Stomach (tissue), 9 donors: ENCODE data around the gene KRR1. TPM values are rescaled to one million over a fixed set of nuclear protein-coding genes. Genes with fewer than 3 reads are reported as not detected.
"Not testable (repeated sequence)": the region's sequence is repeated elsewhere in the genome, so short reads cannot be mapped to it uniquely, and the experiment has no call there.

Experiments
- DNase-seq, 2 donors: peaks; one replicate each; pipeline versions ENCODE4 v3.0.0 to v3.0.0-alpha.2; 2013 to 2019
- H3K27ac ChIP-seq, 5 donors: fragments of 200-600 bp in 4 of 5; sonication (generic) in 4 of 5; one replicate each; pipeline ENCODE4 v1.5.1; 2013 to 2019; ENCODE audit warnings: mild to moderate bottlenecking in 1 of 5, moderate library complexity in 1 of 5
- H3K27me3 ChIP-seq, 3 donors: fragments of 200-600 bp; sonication (generic); one replicate each; pipeline ENCODE4 v1.5.1; 2017 to 2019; ENCODE audit warnings: mixed run types in 1 of 3
- H3K36me3 ChIP-seq, 4 donors: fragments of 200-600 bp; sonication (generic); 1 replicate in 3 of 4; 2 replicates in 1 of 4; pipeline ENCODE4 v1.5.1; 2016 to 2019
- H3K4me1 ChIP-seq, 4 donors: fragments of 200-600 bp; sonication (generic); one replicate each; pipeline ENCODE4 v1.5.1; 2016 to 2019
- H3K4me3 ChIP-seq, 4 donors: fragments of 200-600 bp; sonication (generic) in 3 of 4; one replicate each; pipeline ENCODE4 v1.5.1; 2016 to 2019; ENCODE audit warnings: mild to moderate bottlenecking in 1 of 4
- H3K9me3 ChIP-seq, 4 donors: fragments of 200-600 bp; sonication (generic); one replicate each; pipeline ENCODE4 v1.5.1; 2016 to 2019
- EP300 ChIP-seq: sonication (generic); formaldehyde crosslinking; IDR thresholded peaks from one replicate; pipeline ENCODE4 v1.6.1; 2017; ENCODE audit warnings: antibody characterized with exemption
- POLR2A ChIP-seq, 4 donors: fragments of 450-650 bp; IDR thresholded peaks; one replicate each; pipeline ENCODE4 v1.6.1; 2016; ENCODE audit warnings: antibody characterized with exemption in 4 of 4, control low read depth in 2 of 4, mild to moderate bottlenecking in 1 of 4, moderate library complexity in 1 of 4
- POLR2AphosphoS5 ChIP-seq, 3 donors: sonication (generic); formaldehyde crosslinking; IDR thresholded peaks; one replicate each; pipeline ENCODE4 v1.6.1; 2016; ENCODE audit warnings: antibody characterized with exemption in 3 of 3
- WGBS, 5 donors: extraction: QIAGEN DNeasy Blood & Tissue Kit in 3 of 5; methylation state at CpG; one replicate each; pipeline versions ENCODE4 v1.1.5 to v1.1.7; 2013 to 2018; 5-methylcytosine and 5-hydroxymethylcytosine counted together
- intact Hi-C: fragments of 100-400 bp; cut with DNase I; formaldehyde crosslinking; loops from one replicate; pipeline ENCODE4 v1.15.1; 2023; ENCODE audit warnings: low total_unique reads
- polyA plus RNA-seq, 3 donors: library from polyadenylated mRNA; stranded (reverse); fragments of 200-250 nt; gene quantifications; one replicate each; pipeline ENCODE4 v1.2.3, GENCODE V29; 2013
- total RNA-seq, 5 donors: library from RNA; depleted of rRNA; stranded (reverse); fragments of >200 nt; gene quantifications; one replicate each; pipeline versions ENCODE4 v1.1.0 to v1.2.3, GENCODE V29; 2014 to 2016
- TF ChIP-seq, protein P1 (sequence below), 7 experiments: fragments of 450-650 bp in 4 of 7; fragments of 200-600 bp in 3 of 7; sonication (generic) in 3 of 7; IDR thresholded peaks; one replicate each; pipeline ENCODE4 v1.5.1; 2016 to 2019; ENCODE audit warnings: antibody characterized with exemption in 7 of 7, control low read depth in 2 of 7, mild to moderate bottlenecking in 1 of 7
- donor health status: healthy with polysubstance abuse.
- donor health status: Bipolar disorder and iron deficiency.
- donor health status: healthy.

The KRR1 gene
- total and polyA plus RNA-seq, 8 donors, result 7.2 to 45.5 (median 13.0) TPM

DNA sequence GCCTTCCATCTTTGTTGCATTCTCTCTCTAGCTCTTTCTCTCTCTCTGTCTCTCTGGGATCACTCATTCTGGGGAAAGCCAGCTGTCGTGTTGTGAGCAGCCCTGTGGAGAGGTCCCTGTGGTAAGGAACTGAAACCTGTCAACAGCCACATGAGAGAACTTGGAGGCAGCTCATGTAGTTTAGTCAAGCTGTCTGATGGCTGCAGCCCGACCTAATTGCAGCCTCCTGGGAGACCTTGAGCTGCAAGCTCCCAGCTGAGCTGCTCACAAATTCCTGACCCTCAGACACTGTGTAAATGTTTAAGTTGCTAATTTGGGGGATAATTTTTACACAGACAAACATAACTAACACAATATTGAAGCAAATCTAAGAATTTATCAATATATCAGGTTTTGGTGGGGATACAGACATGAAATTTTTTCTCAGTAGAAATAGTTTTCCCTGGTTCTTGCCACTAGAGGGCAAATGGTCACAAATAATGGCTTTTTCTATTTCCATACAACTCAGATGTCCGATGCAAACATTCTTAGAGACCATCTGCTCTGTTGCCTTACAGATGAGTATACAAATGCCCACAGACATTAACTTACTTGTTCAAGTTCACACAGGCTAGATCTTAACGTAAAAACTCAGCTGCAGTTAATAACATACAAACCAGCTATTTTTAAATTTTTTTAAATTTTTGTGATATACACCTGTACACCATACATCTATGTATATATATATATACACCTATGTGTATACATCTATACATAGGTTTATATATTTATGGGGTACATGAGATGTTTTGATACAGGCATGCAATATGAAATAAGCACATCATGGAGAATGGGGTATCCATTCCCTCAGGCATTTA, 15.5 kb upstream of the KRR1 start:
- Histone ChIP-seq H3K9me3 (no peaks in the 10 kb centered on the region), H3K36me3 (no peaks in the 10 kb centered on the region), H3K4me1 (peaks cover 0 to 6% (median 3%) of the 10 kb centered on the region in 4 donors), H3K27me3 (no peaks in the 10 kb centered on the region), H3K27ac (no peak overlapping the region), H3K4me3 (no peak overlapping the region)
- TF ChIP-seq, protein P1, sequence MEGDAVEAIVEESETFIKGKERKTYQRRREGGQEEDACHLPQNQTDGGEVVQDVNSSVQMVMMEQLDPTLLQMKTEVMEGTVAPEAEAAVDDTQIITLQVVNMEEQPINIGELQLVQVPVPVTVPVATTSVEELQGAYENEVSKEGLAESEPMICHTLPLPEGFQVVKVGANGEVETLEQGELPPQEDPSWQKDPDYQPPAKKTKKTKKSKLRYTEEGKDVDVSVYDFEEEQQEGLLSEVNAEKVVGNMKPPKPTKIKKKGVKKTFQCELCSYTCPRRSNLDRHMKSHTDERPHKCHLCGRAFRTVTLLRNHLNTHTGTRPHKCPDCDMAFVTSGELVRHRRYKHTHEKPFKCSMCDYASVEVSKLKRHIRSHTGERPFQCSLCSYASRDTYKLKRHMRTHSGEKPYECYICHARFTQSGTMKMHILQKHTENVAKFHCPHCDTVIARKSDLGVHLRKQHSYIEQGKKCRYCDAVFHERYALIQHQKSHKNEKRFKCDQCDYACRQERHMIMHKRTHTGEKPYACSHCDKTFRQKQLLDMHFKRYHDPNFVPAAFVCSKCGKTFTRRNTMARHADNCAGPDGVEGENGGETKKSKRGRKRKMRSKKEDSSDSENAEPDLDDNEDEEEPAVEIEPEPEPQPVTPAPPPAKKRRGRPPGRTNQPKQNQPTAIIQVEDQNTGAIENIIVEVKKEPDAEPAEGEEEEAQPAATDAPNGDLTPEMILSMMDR (IDR thresholded peaks at IDR 0.05), result peak in 5 of 7 experiments; percentile 23 to 70 (median 63)
- TF ChIP-seq POLR2A (IDR thresholded peaks at IDR 0.05) (no peak), EP300 (no peak)
- intact Hi-C loops, result loop anchor here (5.0 kb wide), 1 partner anchor 510 kb away; no protein-coding TSS in a partner anchor
- 31 to 34% (median 33%) methylated on average over 4 of the region's 4 CpGs for WGBS, 5 donors
- peak in 1 of 2 donors; percentile 81 for DNase-seq

DNA sequence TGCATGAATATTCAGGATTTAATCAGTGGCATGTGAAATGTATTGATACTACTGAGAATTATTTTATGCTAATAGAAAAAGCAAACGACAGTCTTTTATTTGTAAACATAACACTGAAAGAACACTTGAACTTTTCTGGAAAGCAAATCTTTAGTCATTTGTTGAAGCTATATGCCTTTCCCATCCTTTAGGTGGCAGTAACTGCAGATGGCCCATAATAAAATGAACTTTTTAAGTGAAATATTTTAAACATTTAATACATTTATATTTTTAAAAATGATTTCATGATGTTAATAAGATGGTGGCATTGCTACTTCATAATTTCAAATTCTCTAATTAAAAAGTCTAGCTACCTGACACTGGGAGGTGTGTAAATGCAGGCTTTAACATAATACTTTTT, 13.9 kb upstream of the KRR1 start:
- H3K9me3 ChIP-seq, result no peaks in the 10 kb centered on the region
- no peaks in the 10 kb centered on the region for H3K36me3 ChIP-seq
- H3K27me3 ChIP-seq, result no peaks in the 10 kb centered on the region
- intact Hi-C loops, result loop anchor here (5.0 kb wide), 1 partner anchor 512 kb away; no protein-coding TSS in a partner anchor
- no peak overlapping the region for H3K27ac ChIP-seq
- TF ChIP-seq POLR2A (IDR thresholded peaks at IDR 0.05), result no peak
- TF ChIP-seq, protein P1 (IDR thresholded peaks at IDR 0.05), result no peak
- TF ChIP-seq POLR2AphosphoS5 (IDR thresholded peaks at IDR 0.05), result no peak
- no peak for TF ChIP-seq EP300
- DNase-seq, result no peak
- WGBS, 5 donors, result 21 to 39% (median 32%) methylated on average over 1 of the region's 1 CpG
- H3K4me1 ChIP-seq, result peaks cover 0 to 6% (median 3%) of the 10 kb centered on the region in 4 donors
- H3K4me3 ChIP-seq, result no peak overlapping the region

DNA sequence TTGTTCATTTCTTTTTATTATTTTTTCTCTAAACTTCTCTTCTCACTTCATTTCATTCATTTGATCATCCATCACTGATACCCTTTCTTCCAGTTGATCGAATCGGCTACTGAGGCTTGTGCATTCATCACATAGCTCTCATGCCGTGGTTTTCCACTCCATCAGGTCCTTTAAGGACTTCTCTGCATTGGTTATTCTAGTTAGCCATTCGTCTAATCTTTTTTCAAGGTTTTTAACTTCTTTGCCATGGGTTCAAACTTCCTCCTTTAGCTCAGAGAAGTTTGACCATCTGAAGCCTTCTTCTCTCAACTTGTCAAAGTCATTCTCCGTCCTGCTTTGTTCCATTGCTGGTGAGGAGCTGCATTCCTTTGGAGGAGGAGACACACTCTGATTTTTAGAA, 10.7 kb upstream of the KRR1 start:
- H3K4me3 ChIP-seq, H3K4me1 ChIP-seq, H3K36me3 ChIP-seq, intact Hi-C loops, H3K27ac ChIP-seq, DNase-seq, H3K9me3 ChIP-seq, H3K27me3 ChIP-seq: not testable (repeated sequence)
- 89 to 91% (median 89%) methylated on average over 5 of the region's 5 CpGs for WGBS, 5 donors

DNA sequence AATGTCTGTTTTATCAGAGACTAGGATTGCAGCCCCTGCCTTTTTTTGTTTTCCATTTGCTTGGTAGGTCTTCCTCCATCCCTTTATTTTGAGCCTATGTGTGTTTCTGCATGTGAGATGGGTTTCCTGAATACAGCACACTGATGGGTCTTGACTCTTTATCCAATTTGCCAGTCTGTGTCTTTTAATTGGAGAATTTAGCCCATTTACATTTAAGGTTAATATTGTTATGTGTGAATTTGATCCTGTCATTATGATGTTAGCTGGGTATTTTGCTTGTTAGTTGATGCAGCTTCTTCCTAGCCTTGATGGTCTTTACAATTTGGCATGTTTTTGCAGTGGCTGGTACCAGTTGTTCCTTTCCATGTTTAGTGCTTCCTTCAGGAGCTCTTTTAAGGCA, 9.8 kb upstream of the KRR1 start:
- H3K9me3 ChIP-seq, intact Hi-C loops, DNase-seq, H3K27ac ChIP-seq, H3K36me3 ChIP-seq, H3K27me3 ChIP-seq, H3K4me1 ChIP-seq, H3K4me3 ChIP-seq: not testable (repeated sequence)

DNA sequence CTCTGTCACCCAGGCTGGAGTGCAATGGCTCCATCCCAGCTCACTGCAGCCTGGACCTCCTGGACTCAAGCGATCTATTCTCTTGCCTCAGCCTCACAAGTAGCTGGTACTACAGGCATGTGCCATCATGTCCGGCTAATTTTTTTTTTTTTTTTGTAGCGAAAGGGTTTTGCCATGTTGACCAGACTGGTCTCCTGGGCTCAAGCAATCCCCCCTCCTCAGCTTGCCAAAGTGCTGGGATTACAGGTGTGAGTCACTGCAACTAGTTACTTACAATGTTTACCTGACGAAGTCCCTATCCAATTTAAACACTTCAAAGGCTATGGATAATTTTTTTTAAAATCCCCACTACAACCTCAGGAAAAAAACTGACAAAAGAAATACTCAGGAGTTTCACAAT, 1.8 kb downstream of the KRR1 start:
- intact Hi-C loops, result loop anchor here (10.0 kb wide), 1 partner anchor 175 kb away; the partner anchor contains the start of genes CAPS2 and GLIPR1L1
- H3K4me3 ChIP-seq, result no peak overlapping the region

More for the DNA sequence above, 1.8 kb downstream of the KRR1 start:
- Histone ChIP-seq H3K4me1 (peaks cover 8 to 43% (median 28%) of the 10 kb centered on the region in 4 donors), H3K36me3 (peaks cover 0 to 24% (median 20%) of the 10 kb centered on the region in 4 donors), H3K9me3 (no peaks in the 10 kb centered on the region), H3K27me3 (no peaks in the 10 kb centered on the region), H3K27ac (no peak overlapping the region)
- WGBS, 5 donors, result 56 to 71% (median 66%) methylated on average over 4 of the region's 4 CpGs
- DNase-seq, result no peak
- TF ChIP-seq, protein P1 (IDR thresholded peaks at IDR 0.05), result no peak
- no peak for TF ChIP-seq POLR2AphosphoS5 (IDR thresholded peaks at IDR 0.05)
- TF ChIP-seq POLR2A (IDR thresholded peaks at IDR 0.05), result no peak
- TF ChIP-seq EP300, result no peak
